ENCODE data around the gene ANKRD2. TPM values are rescaled to one million over a fixed set of nuclear protein-coding genes. Genes with fewer than 3 reads are reported as not detected.

The ANKRD2 gene
- total RNA-seq, 1 experiment from 2014 or later = 0.98 TPM

- BruUV-seq (replicated peaks) = no TSS peak
- POLR2A ChIA-PET = no interaction called here
Observed at GRCh38 chr10:97593421-97593820, 20.8 kb downstream of the ANKRD2 start.

More at GRCh38 chr10:97593421-97593820, 20.8 kb downstream of the ANKRD2 start:
- in situ Hi-C loops (cut with HindIII; ENCODE audit: low pct_unique_long_range_greater_than_20kb, low sequenced_read_pairs) (no loop called here), intact Hi-C loops (cut with micrococcal nuclease; ENCODE audit: unreplicated experiment) (no loop called here)
- H3K36me3 ChIP-seq (ENCODE audit: control insufficient read depth, insufficient read depth, low read length) = no peaks in the 10 kb centered on the region
- CTCF ChIA-PET = no interaction called here
- no peaks in the 10 kb centered on the region for H3K9me3 ChIP-seq (ENCODE audit: control insufficient read depth, insufficient read depth, low read depth, low read length)
- no peak for TF ChIP-seq CTCF (IDR thresholded peaks at IDR 0.05)
- no peak for TF ChIP-seq REST (IDR thresholded peaks at IDR 0.05; ENCODE audit: insufficient read depth in 1 of 2, low read depth in 2 of 2, low read length in 1 of 2)
- no peak for TF ChIP-seq SIN3A (IDR thresholded peaks at IDR 0.05; ENCODE audit: borderline replicate concordance, insufficient read depth, low read depth, low read length)
- TF ChIP-seq TCF7L2 (IDR thresholded peaks at IDR 0.05; ENCODE audit: low read depth, low read length) = no peak
- no peak overlapping the region for H3K4me3 ChIP-seq (ENCODE audit: low read depth in 2 of 2, low read length in 2 of 2)
- ATAC-seq = no peak
- H3K27ac ChIP-seq (ENCODE audit: low read length) = no peak overlapping the region
- peaks cover 14% of the 10 kb centered on the region; the same call in 1 of the 2 replicates for H3K4me1 ChIP-seq (ENCODE audit: control insufficient read depth, insufficient read depth, low read length)
- H3K27me3 ChIP-seq (ENCODE audit: control insufficient read depth, insufficient read depth, low read length) = no peaks in the 10 kb centered on the region
- DNase-seq (ENCODE audit: low read depth, low spot score) = no peak

All from Panc1 (cell line).